Measurements from ENCODE around the gene PHPT1.

- TF ChIP-seq POLR2A (IDR thresholded peaks at IDR 0.05) (peak; percentile 55 to 84), CTCF (IDR thresholded peaks at IDR 0.05) (peak in 2 of 5 experiments; percentile 27 to 63)
Measured at GRCh38 chr9:136849038-136849959, at the start of gene PHPT1.
